Right lung (tissue), 10 donors: ENCODE results near the gene WNT8A. TPM values are rescaled to one million over a fixed set of nuclear protein-coding genes. Genes with fewer than 3 reads are reported as not detected.
"Not testable (repeated sequence)": the region's sequence is repeated elsewhere in the genome, so short reads cannot be mapped to it uniquely, and the experiment has no call there.

ENCODE experiments used
- DNase-seq, 2 donors: peaks; one replicate each; pipeline ENCODE4 v3.0.0-alpha.2; 2013
- long read RNA-seq, 8 donors: transcript quantifications; one replicate each; lab custom pipeline, GENCODE V29; 2026
- polyA plus RNA-seq, 5 donors: library from polyadenylated mRNA; unstranded; fragments of 120-200 nt; gene quantifications; one replicate each; pipeline versions ENCODE4 v1.2.1 to v1.2.3, GENCODE V29; 2013; ENCODE audit warnings: inconsistent platforms in 1 of 5, low replicate concordance in 1 of 5; ENCODE audit not compliant: insufficient read length in 5 of 5, insufficient read depth in 1 of 5

The WNT8A gene, protein sequence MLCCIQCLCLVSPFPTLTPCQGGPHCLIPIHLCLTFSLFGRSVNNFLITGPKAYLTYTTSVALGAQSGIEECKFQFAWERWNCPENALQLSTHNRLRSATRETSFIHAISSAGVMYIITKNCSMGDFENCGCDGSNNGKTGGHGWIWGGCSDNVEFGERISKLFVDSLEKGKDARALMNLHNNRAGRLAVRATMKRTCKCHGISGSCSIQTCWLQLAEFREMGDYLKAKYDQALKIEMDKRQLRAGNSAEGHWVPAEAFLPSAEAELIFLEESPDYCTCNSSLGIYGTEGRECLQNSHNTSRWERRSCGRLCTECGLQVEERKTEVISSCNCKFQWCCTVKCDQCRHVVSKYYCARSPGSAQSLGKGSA
- not detected for polyA plus RNA-seq
- long read RNA-seq, donor 1, partial matches to known transcripts = 5 of 5 reads
- long read RNA-seq, donor 1, other reads (novel, unspliced or antisense) = 0 of 5 reads
- long read RNA-seq, donor 2 = 0 reads
- long read RNA-seq, donor 3 = 0 reads
- long read RNA-seq, donor 4 = 0 reads
- long read RNA-seq, donor 5 = 0 reads
- long read RNA-seq, donor 6 = 0 reads
- long read RNA-seq, donor 7 = 0 reads
- long read RNA-seq, donor 8 = 0 reads

GRCh38 chr5:138083702-138084101 is at the start of gene WNT8A:
WNT8A (plus strand) TSS chr5:138084033; CDS start chr5:138084128, 95 bp downstream.
- DNase-seq = no peak

DNA sequence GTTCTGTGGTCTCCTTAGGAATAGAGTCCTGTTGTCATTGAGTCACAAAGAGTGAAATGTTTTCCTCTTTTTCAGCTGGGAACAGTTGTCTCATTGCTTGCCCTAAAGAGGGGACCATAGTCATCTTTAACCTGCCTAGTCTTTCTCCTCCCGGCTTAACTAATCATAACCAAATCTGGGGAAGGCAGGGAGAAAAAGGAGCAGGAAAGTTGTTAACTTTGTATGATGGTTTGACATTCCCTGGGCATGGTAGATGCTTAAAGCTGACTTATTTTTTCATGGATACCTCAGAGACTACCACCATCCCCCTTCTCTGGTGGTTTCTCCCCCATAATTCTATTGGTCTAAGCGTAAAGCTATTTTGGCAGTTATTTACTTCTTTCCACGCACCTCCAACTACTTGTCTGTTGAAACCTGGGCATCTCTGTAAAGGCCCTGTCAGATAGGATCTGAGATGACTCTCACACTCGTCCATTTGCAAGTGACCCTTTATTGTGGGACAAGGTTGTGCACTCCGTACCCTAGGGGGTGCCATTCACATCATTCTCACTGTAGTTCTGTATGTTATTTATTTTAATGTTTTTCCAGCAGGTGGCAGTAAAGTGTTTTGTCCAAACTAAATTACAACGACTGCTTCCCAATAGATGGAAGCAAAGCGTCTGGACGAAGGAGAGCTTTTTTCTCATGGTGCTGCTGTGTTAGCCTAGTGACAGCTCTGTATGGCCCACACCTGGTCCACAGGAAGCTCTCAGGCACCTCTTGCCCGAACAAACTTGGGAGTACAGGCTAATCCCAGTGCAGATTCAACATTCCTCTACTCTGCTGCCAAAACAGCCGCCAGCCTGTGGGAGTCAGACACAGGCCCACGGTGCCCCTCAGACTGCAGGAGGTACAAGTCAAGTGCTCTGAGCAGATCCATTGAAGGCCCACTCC is 48.0 kb upstream of the WNT8A start:
- peak; percentile 55 to 74 for DNase-seq

GRCh38 chr5:138037271-138037670 is 46.6 kb upstream of the WNT8A start:
- DNase-seq = no peak

- DNase-seq = no peak
Measured at GRCh38 chr5:138037907-138038633, 45.8 kb upstream of the WNT8A start.

DNA sequence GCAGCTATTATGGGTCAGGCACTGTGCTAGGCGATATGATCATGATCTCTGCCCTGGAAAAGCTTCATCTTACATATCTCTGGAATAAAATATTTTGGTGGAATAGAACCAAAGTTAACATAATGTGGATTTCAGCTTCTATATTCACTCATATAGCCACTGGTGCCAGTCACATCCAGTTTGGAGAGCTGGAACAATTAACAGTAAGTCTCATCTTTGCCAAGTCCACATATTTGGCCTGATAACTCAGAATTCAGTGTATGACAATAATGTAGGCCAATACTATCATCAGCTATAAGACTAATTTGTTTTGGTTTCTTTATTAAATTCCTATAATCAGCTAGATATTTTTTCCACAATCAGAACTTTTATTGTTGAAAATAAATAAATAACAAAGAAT is 45.0 kb upstream of the WNT8A start:
- no peak for DNase-seq

GRCh38 chr5:138045283-138045682 is 38.5 kb upstream of the WNT8A start:
- DNase-seq = not testable (repeated sequence)

DNA sequence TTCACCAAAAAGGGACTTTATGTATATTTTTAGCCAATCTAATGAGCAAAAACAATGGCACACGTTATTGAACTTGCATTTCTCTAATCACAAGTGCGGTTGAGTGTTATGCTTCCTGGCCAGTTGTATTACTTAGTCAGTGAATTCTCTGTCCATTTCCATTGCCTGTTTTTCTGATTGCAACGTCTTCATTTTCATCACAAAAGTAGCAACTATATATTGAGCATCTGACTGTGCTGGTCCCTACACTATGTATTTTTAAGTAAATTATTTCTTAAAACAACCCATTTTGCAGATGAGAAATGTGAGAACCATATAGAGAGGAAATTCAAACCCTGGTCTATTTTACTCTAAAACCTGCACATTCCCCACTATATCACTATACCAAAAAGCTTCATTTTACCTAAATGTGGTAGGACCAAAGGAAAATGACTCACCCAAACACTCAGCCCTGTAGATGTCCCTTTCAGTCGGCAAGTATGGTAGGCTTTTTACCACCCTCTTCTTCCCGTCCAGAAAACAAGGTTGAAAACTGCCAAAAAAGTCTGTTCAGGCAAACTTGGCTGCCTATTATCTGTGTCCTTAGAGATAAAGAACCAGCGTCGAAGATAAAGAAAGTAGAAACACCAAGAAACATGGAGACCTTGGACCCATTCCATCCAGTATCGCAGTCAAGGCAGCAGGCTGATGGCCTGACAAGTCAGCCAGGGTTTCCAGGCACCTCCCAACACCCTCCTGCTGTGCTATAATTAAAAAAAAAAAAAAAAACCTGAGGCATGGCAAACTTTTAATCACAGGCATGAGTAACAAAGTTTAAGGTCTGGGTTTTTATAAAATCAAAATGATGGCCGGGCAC is 32.2 kb upstream of the WNT8A start:
- no peak for DNase-seq

GRCh38 chr5:138052718-138053117 is 31.1 kb upstream of the WNT8A start:
- not testable (repeated sequence) for DNase-seq

DNA sequence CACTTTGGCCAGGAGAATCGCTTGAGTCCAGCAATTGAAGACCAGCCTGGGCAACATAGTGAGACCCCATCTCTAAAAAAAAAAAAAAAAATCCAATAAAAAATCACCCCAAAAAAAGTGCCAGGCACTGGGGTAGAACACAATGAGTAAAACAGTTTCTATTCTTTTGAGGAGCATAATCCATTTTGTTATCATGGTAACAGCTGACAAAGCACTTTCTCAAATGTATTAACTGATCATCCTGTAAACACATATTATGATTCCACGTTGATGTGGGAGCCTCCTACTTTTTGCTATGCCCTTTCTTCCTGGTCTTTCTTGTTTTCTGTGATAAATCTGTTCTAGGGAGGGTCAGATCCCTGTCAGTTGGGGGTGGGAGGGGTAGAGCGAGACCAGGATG is 30.3 kb upstream of the WNT8A start:
- no peak for DNase-seq

DNA sequence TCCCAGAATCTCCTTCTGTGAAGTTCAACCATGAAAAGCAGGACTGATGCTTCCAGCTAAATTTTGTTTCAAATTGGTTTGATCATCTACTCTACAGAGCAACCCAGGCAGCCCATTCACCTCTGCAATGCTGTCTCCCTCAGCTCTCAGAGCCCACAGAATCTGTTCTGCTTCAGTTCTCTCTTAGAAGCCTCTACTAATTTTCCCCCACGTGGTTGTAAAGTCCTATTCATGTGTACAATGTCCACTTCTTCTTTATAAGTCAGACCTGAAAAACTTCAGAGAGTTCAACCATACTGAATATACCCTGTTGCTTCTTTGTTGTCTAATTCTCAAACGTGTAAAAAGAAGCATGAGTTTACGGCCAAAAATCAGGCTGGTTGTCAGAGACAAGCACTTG is 29.6 kb upstream of the WNT8A start:
- DNase-seq = no peak

DNA sequence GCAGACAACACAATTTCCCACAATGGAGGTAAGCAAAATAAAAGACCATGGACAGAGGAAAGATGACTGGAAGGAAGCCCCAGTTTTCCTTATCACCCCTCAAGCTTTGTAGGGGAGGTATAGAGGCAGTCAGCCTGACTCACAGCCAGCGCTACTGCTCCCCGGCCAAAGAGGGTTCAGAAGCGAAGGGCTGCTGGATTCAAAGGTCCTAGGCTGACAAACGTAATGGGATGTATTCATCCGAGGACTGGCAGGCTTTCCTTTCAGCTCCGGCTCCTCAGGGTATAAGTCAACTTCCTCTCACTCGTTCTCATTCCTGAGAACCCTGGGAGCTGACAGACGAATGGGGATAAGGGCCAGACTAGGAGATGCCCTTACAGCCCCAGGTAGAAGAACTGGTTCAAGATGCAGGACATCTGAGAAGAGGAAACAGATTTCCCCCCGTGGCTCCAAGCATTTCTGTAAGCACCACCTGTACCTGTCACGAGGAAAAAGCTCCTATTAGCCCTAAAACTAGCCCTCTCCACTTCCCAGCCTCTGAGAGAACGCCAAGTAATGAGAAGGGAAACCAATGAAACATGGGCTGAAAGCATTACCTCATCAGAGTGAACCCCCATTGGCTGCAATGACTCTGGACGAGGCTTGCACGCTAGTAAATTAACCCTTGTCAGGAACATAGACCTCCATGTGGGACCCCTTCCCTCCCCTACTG is 28.8 kb upstream of the WNT8A start:
- DNase-seq = no peak

DNA sequence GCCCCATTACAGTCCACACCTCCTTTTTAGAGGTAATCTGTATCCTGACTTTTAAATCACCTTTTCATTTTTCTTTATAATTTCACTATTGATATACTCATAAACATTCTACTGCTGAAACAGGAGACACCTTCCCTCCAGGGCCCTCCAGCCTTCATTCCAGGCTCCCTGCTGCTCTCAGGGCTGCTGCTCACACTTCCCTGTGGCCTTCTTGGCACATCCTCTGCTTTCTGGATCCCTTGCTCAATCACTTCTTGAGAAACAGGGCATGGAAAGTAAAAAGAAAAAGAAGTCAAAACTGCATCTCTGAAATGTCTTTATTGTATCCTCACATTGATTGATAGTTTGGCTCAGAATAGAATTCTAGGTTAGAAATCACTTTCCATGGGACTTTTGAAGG is 19.3 kb upstream of the WNT8A start:
- no peak for DNase-seq

- DNase-seq = no peak
Measured at GRCh38 chr5:138065102-138065501, 18.7 kb upstream of the WNT8A start.

- DNase-seq = no peak
Measured at GRCh38 chr5:138067945-138068344, 15.9 kb upstream of the WNT8A start.

DNA sequence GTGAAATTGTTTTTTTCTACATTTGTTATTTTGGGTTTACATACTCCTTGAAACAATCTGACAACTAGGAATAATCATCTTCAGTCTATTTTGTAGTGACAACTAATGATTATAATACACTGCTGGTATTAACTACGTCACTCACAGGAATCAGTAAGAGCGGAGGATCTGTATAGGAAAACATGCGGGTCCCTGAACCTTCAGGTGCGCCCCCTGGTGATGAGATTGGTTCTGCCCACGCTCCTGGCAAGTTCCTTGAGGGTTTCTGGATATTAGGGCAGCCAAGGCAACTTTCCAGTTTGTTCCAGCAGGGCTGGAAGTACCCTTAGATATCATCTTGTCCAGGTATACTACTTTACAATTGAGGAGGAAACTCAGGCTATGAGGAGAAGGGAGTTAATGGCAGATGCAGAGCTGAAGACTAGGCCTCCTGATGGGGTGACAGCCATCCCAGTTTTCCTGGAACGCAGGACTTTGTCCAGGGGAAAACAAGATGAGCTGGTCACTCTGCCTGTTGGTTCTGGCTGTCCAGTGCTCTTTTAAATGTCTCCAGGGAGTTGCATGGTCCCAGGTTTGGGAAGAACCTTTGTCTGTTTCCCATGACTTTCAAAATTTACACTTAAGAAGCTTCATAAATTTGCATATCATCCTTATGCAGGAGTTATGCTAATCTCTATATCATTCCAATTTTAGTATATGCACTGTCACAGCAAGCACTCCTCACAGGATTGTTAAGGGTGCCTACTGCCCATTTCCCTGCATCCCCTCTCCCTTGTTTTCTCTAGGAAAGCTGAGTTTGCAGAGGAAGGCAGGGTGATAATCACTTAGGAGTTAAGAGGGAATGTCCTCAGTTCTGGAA is 14.9 kb upstream of the WNT8A start:
- DNase-seq = peak in 1 of 2 donors; percentile 35

DNA sequence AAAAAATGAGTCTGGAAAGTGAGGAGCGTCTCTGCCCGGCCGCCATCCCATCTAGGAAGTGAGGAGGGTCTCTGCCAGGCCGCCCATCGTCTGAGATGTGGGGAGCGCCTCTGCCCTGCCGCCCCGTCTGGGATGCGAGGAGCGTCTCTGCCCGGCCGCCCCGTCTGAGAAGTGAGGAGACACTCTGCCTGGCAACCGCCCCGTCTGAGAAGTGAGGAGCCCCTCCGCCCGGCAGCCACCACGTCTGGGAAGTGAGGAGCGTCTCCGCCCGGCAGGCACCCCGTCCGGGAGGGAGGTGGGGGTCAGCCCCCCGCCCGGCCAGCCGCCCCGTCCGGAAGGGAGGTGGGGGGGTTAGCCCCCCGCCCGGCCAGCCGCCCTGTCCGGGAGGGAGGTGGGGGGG is 13.8 kb upstream of the WNT8A start:
- DNase-seq = not testable (repeated sequence)

DNA sequence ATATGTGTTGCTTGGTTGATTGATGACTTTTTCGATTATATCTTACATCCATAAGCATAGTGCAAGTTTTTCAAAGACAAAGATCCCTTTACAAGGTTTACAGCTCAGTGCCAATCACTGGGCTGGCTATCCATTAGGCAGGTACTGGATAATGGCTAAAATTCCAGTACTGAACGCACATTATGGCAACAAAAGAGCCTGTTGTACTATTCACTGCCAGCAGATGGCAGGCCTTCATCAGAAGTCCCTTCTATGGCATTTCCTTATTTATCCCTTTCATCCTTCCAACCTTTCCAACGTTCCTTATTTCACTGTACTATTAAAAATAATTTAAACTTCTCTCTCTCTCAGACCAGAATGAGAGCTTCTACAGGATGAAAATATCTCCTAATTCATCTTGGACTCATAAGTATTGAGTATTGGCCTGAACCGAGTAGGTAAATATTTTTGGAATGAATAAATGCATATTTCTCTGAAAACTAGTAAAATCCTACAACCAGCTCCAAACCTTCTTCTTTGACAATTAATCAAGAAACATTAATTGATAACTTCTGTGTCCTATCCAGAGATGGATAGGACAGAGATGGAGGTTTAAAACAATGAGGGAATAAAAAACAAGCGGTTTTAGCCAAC is 6.7 kb upstream of the WNT8A start:
- DNase-seq = peak; percentile 24 to 43

- DNase-seq = no peak
Measured at GRCh38 chr5:138078006-138078643, 5.7 kb upstream of the WNT8A start.
